Measurements from ENCODE around the gene UBR1.

- TF ChIP-seq, protein P1, sequence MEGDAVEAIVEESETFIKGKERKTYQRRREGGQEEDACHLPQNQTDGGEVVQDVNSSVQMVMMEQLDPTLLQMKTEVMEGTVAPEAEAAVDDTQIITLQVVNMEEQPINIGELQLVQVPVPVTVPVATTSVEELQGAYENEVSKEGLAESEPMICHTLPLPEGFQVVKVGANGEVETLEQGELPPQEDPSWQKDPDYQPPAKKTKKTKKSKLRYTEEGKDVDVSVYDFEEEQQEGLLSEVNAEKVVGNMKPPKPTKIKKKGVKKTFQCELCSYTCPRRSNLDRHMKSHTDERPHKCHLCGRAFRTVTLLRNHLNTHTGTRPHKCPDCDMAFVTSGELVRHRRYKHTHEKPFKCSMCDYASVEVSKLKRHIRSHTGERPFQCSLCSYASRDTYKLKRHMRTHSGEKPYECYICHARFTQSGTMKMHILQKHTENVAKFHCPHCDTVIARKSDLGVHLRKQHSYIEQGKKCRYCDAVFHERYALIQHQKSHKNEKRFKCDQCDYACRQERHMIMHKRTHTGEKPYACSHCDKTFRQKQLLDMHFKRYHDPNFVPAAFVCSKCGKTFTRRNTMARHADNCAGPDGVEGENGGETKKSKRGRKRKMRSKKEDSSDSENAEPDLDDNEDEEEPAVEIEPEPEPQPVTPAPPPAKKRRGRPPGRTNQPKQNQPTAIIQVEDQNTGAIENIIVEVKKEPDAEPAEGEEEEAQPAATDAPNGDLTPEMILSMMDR (conservative IDR thresholded peaks at IDR 0.05; ENCODE audit: low read length): no peak
- TF ChIP-seq EZH2phosphoT487 (IDR thresholded peaks at IDR 0.05; ENCODE audit: borderline replicate concordance, low read depth, low read length): no peak
Observed at GRCh38 chr15:42939841-42940240, 166.0 kb downstream of the UBR1 start.

All from OCI-LY7 (cell line).